Urinary bladder (tissue), 4 donors: ENCODE results near the gene ADAMTS10. TPM values are rescaled to one million over a fixed set of nuclear protein-coding genes. Genes with fewer than 3 reads are reported as not detected.

Source experiments
- DNase-seq: peaks from one replicate; pipeline ENCODE4 v3.0.0-alpha.2; 2015; ENCODE audit errors: extremely low spot score
- H3K27ac ChIP-seq: one replicate; pipeline ENCODE4 v1.5.1; 2013; ENCODE audit warnings: low read depth, mild to moderate bottlenecking, moderate library complexity
- H3K36me3 ChIP-seq: one replicate; pipeline ENCODE4 v1.6.1; 2013; ENCODE audit warnings: mild to moderate bottlenecking, moderate library complexity; ENCODE audit not compliant: insufficient read depth
- H3K4me1 ChIP-seq: one replicate; pipeline ENCODE4 v1.6.1; 2013; ENCODE audit warnings: mild to moderate bottlenecking, moderate library complexity; ENCODE audit not compliant: insufficient read depth
- H3K4me3 ChIP-seq: one replicate; pipeline ENCODE4 v1.5.1; 2013; ENCODE audit warnings: low read depth, low read length
- WGBS: extraction: QIAGEN DNeasy Blood & Tissue Kit; methylation state at CpG from one replicate; pipeline ENCODE4 v1.1.7; 2013; 5-methylcytosine and 5-hydroxymethylcytosine counted together
- polyA plus RNA-seq: library from polyadenylated mRNA; stranded (reverse); fragments of 200-250 nt; gene quantifications from one replicate; pipeline ENCODE4 v1.2.3, GENCODE V29; 2013
- total RNA-seq: library from RNA; depleted of rRNA; stranded (reverse); fragments of >200 nt; gene quantifications from one replicate; pipeline ENCODE4 v1.2.3, GENCODE V29; 2014
- donor health status: healthy with polysubstance abuse.
- donor health status: healthy.

ADAMTS10 gene
- total RNA-seq (44.3 TPM), polyA plus RNA-seq (26.4 TPM)

DNA sequence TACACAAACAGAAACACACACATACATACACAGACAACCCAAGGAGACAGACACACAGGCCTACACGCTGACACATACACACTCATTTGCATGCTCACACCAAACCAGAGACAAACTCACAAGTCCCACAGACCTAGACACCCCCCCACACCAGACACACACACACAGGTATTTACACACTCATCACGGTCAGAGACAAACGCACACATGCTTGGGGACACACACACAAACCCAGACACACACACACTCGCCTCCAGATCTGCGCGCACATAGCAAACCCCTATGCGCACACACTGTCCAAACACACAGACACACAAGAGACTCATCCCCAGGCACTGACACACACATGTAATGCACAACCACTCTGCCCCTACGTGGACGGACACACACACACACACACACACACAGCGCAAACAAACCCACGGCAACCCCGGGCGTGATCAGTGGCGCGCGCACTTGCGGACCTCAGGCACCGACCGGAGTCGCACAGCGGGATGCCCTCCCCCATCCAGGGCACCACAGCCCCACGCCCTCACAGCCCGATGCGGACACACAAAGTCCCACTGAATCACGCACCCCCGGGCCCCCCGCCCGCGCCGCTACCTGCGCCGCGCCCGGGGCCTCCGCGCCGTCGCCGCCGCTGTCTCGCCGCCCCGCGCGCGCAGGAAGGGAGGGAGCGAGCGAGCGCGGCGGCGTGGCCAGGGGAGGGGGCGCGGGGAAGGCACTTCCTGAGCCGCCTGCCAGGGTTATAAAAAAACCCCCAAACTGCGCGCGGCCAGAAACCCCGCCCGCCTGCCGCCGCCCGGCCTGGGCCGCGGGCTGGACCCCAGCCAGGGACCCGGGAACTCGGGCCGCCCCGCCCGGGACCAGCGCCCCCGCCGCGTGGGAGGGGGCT lies at the start of gene ADAMTS10:
TSS of gene ADAMTS10 (minus strand) at position 675 of the 895 bp plus-strand sequence. CDS start 5,005 bp downstream, outside the sequence.
- under 1% methylated on average over 74 of the region's 74 CpGs for WGBS
- Histone ChIP-seq H3K36me3 (no peaks in the 10 kb centered on the region), H3K4me1 (no peaks in the 10 kb centered on the region), H3K4me3 (peak within 1 kb of the TSS; percentile 79), H3K27ac (peak within 1 kb of the TSS; percentile 51)
- DNase-seq = no peak

- Histone ChIP-seq H3K27ac (no peak overlapping the region), H3K4me3 (no peak overlapping the region), H3K36me3 (no peaks in the 10 kb centered on the region), H3K4me1 (no peaks in the 10 kb centered on the region)
- no peak for DNase-seq
- 75% methylated on average over 7 of the region's 7 CpGs for WGBS
These were observed 49.4 kb upstream of the ADAMTS10 start for GRCh38 chr19:8659905-8660304.

DNA sequence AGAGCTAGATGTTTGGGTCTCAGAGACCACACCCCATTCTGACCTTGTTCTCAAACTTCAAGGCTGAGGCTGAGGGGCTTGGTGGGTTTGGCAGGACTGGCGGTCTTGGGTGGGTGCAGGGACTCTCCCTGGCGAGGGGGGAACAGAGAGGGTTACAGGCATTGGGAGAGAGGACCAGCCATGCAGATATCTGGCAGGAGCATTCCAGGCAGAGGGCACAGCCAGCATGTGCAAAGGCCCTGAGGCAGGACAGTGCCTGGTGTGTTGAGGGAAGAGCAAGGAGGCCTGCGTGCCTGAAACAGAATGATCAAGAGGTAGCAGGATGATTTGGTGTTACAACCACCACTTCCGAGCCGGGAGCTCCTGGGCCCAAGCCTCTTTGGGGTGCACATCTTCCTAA lies 47.4 kb upstream of the ADAMTS10 start:
- DNase-seq = no peak
- Histone ChIP-seq H3K27ac (no peak overlapping the region), H3K4me1 (no peaks in the 10 kb centered on the region), H3K36me3 (no peaks in the 10 kb centered on the region), H3K4me3 (no peak overlapping the region)
- 74% methylated on average over 5 of the region's 5 CpGs for WGBS

DNA sequence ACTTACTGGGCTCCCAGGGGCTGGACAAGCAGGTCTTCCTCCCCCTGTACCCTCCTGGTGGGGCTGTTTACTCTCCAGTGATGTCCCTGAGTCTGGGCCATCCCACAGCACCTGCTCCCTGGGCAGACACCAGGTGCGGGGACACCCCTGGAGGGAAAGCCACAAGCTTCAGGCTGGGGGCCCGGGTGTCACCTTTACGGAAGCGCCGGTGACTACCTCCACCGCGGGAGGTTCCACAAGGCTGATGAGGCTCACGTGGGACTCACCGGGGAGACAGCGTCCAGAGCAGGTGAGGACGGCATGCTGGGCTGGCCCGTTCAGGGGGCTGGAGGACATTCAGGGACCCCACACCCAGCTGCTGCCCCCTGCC lies 44.8 kb upstream of the ADAMTS10 start:
- no peak overlapping the region for H3K27ac ChIP-seq
- H3K4me1 ChIP-seq = no peaks in the 10 kb centered on the region
- WGBS = 73% methylated on average over 12 of the region's 12 CpGs
- no peak for DNase-seq
- H3K36me3 ChIP-seq = no peaks in the 10 kb centered on the region
- H3K4me3 ChIP-seq = no peak overlapping the region

DNA sequence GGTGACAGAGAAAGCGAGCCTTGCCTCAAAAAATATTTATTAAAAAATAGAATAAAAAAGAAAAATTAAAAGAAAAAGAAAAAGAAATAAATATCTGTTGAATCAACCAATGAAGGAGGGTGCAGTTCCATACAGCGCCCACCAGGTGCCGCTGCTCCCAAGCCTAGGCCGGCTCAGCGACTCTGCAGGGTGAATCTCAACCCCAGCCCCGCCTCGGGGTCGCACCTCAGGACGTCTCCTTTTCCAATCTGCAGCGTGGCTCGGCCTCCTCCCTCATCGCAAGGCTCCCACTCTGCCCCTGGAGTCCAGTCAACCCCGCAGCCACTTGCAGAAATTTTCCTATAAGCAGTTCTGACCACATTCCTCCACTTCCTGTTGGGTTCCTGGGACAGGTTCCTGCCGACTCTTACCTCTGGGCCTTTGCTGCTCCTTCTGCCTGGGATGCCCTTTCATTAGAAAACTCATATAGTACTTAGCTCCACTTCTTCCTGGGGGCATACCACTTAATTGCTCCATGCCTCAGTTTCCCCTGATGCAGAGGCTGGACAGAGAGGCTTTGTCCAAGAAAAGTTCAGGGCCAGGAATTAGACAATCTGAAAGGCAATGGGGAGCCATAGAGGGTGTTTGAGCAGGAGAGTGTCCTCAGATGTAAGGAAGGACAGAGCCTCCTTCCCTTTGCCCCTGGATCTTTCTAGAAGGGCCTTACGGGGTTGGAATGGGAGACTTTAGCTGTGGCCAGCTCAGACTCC lies 44.2 kb upstream of the ADAMTS10 start:
- DNase-seq = no peak
- H3K4me3 ChIP-seq = no peak overlapping the region

DNA sequence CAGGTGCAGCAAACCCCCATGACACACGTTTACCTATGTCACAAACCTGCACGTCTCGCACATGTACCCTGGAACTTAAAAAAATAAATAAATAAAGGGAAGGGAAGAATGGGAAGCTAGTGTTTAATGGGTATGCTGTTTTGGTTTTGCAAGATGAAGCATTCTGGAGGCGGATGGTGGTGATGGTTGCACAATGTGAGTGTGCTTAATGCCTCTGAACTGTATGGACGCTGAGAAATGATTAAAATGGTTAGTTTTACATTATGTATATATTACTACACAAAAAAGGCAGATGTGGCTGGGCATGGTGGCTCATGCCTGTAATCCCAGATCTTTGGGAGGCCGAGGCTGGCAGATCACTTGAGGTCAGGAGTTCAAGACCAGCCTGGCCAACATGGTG lies 37.7 kb upstream of the ADAMTS10 start:
- WGBS = 80% methylated on average over 6 of the region's 6 CpGs
- Histone ChIP-seq H3K4me1 (no peaks in the 10 kb centered on the region), H3K27ac (no peak overlapping the region), H3K4me3 (no peak overlapping the region), H3K36me3 (no peaks in the 10 kb centered on the region)
- no peak for DNase-seq

More for the DNA sequence above, 44.2 kb upstream of the ADAMTS10 start:
- Histone ChIP-seq H3K4me1 (no peaks in the 10 kb centered on the region), H3K27ac (no peak overlapping the region), H3K36me3 (no peaks in the 10 kb centered on the region)
- WGBS = 5% methylated on average over 15 of the region's 15 CpGs

DNA sequence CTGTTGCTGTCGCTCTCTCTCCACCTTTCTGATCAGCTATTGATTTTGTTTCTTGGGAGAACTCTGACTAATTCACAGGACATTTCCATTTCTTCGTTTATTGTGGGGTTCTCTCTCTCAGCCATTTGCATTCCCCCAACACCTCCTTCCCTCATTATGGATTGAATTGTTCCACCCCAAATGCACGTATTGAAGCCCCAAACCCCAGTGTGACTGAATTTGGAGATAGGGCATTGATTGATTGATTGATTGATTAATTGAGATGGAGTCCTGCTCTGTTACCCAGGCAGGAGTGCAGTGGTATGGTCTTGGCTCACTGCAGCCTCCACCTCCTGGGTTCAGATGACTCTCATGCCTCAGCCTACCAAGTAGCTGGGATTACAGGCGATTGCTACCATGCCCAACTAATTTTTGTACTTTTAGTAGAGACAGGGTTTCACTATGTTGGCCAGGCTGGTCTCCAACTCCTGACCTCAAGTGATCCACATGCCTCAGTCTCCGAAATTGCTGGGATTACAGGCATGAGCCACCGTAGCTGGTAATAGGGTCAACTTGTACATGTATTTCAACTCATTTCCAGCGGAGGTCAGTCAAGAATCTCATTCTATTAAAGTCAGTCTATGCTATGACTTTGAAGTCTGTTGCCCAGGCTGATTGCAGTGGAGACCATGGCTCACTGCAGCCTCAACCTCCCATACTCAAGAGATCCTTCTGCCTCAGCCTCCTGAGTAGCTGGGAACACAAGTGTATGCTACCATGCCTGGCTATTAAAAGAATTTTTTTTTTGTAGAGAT lies 33.5 kb upstream of the ADAMTS10 start:
- H3K27ac ChIP-seq = no peak overlapping the region
- 70% methylated on average over 7 of the region's 7 CpGs for WGBS
- H3K4me1 ChIP-seq = no peaks in the 10 kb centered on the region
- H3K4me3 ChIP-seq = no peak overlapping the region
- DNase-seq = no peak
- no peaks in the 10 kb centered on the region for H3K36me3 ChIP-seq

GRCh38 chr19:8642561-8642960 lies 32.0 kb upstream of the ADAMTS10 start:
- Histone ChIP-seq H3K4me1 (no peaks in the 10 kb centered on the region), H3K4me3 (no peak overlapping the region), H3K27ac (no peak overlapping the region), H3K36me3 (no peaks in the 10 kb centered on the region)
- DNase-seq = no peak
- WGBS = 82% methylated on average over 5 of the region's 5 CpGs

- H3K27ac ChIP-seq = no peak overlapping the region
- WGBS = 50% methylated on average over 4 of the region's 4 CpGs
- DNase-seq = no peak
These were observed 31.5 kb upstream of the ADAMTS10 start for GRCh38 chr19:8641908-8642547.

GRCh38 chr19:8641221-8641907 lies 30.8 kb upstream of the ADAMTS10 start:
- WGBS = 77% methylated on average over 2 of the region's 2 CpGs
- Histone ChIP-seq H3K27ac (no peak overlapping the region), H3K4me1 (no peaks in the 10 kb centered on the region), H3K4me3 (no peak overlapping the region), H3K36me3 (no peaks in the 10 kb centered on the region)
- no peak for DNase-seq

More at GRCh38 chr19:8641908-8642547, 31.5 kb upstream of the ADAMTS10 start:
- H3K4me3 ChIP-seq = no peak overlapping the region
- H3K4me1 ChIP-seq = no peaks in the 10 kb centered on the region
- no peaks in the 10 kb centered on the region for H3K36me3 ChIP-seq

- Histone ChIP-seq H3K4me3 (no peak overlapping the region), H3K27ac (no peak overlapping the region), H3K4me1 (no peaks in the 10 kb centered on the region), H3K36me3 (no peaks in the 10 kb centered on the region)
- no peak for DNase-seq
- 79% methylated on average over 12 of the region's 12 CpGs for WGBS
These were observed 30.0 kb upstream of the ADAMTS10 start for GRCh38 chr19:8640402-8641004.

DNA sequence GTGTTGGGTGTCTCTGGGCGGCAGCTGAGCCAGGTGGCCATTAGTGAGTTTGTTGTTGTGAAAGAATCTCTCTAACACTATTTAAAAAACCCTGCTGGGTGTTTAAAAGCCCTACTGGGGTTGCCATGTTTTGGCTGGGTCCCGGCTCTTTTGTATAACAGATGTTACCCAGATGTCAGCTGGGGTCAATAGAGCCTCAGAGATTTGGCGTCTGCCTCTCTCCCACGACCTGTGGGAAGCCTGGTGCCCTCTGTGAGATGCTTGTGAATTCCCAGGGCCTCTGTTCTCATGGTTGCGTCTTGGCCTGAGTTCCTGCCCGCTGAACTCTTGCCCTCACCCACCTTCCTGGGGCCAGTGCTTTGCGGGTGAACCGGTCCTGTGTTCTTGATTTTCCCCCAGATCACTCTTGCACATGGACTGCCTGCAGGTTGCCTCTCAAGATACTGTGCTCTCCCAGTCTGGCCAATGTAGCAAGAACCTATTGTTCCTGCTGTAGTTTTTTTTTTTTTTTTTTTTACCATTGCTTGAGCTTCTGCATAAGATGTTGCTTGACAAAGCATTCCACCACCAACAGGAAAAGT lies 29.4 kb upstream of the ADAMTS10 start:
- Histone ChIP-seq H3K27ac (no peak overlapping the region), H3K4me1 (no peaks in the 10 kb centered on the region), H3K36me3 (no peaks in the 10 kb centered on the region), H3K4me3 (no peak overlapping the region)
- 56% methylated on average over 8 of the region's 8 CpGs for WGBS
- no peak for DNase-seq
